HuH-7 (cell line): ENCODE results near the gene NSD2.

Experiments used
- DNase-seq: peaks from one replicate; pipeline ENCODE4 v3.0.0; 2011; ENCODE audit warnings: low spot score

Gene NSD2

DNA sequence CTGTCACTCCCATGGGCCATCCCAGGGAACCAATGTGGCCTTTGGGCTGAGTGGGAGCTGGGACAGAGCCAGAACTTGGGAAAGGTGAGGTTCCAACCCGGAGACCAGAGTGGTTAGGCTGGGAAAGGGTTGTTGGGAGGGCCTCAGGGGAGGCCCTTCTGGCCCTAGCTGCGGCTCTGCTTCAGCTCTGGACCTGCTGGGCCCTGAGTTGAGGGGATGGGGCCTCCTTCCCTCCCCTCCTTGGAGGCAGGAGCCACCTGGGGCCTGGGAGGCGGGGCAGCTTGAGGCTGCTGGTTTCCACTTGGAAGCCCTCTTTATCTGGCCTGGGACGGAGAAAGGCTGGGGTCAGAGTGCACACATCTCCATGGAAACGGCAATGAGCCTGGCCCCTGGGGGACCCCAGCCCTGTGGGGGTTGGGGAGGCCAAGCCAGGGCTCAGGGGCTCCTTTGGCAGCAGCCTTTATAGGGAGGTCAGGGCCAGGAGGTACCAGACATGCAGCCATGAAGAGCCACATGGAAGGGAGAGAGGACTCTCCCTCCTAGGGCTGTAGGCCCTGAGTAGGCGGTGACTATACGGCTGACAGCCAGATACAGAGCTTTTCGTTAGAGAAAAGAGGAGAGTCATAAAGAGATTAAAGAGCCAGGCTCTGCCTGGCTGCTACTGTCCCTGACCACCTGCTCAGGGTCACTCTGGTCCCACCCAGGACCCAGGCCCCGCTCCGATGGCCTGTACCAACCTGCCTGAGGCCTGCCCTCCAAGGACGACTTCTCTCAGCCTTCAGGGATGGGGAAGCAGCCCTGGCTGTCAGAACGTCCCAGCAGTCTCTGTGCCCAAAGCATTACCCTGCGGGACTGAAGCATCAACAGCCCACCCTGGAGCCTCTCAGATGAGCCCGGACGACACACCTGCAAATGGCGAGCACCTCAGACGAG is 6.9 kb upstream of the NSD2 start:
- DNase-seq, result no peak

DNA sequence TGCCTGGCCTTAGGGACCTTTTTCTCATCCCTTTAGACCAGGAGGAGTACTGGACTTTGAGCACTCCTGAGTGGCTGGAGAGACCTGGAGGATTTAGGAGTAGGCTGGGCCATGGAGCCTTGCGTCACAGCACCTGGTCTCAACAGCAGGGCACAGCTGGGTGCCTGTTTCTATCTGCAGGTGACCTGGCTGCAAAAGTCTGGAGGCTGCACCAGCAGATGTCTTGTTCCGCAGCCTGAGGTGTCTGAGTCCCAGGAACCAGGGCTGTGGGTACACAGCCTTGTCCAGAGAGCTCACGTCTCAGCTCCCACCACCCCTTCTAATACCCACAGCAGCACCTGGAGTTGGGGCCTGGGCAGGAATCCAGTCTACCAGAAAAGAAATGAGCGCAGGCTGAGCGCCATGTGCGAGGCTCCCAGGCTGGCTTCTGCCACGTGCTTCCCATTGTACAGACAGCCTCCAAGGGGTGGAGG is 5.0 kb upstream of the NSD2 start:
- no peak for DNase-seq

DNA sequence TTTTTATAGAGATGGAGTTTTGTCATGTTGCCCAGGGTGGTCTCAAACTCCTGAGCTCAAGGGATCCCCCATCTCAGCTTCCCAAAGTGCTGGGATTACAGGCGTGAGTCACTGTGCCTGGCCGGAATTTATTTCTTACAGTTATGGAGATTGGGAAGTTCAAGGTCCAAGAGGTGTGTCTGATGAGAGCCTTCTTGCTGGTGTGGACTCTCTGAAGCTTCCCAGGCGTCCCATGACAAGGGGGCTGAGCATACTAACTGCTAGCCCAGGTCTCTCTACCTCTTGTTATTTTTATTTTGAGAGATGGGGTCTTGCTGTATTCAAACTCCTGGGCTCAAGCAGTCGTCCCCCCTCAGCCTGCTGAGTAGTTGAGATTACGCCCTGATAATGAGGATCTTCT is 2.9 kb upstream of the NSD2 start:
- DNase-seq, result no peak

DNA sequence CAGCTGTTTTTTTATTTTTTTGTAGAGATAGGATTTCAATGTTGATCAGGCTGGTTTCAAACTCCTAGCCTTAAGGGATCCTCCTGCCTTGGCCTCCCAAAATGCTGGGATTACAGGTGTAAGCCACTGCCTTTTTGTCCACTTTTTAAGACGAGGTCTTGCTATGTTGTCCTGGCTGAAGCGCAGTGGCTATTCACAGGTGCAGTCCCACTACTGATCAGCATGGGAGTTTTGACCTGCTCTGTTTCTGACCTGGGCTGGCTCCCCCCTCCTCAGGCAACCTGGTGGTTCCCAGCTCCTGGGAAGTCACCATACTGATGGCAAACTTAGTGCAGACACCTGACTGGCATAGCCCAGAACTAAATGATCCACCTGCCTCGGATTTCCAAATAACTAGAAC is 2.3 kb upstream of the NSD2 start:
- no peak for DNase-seq

DNA sequence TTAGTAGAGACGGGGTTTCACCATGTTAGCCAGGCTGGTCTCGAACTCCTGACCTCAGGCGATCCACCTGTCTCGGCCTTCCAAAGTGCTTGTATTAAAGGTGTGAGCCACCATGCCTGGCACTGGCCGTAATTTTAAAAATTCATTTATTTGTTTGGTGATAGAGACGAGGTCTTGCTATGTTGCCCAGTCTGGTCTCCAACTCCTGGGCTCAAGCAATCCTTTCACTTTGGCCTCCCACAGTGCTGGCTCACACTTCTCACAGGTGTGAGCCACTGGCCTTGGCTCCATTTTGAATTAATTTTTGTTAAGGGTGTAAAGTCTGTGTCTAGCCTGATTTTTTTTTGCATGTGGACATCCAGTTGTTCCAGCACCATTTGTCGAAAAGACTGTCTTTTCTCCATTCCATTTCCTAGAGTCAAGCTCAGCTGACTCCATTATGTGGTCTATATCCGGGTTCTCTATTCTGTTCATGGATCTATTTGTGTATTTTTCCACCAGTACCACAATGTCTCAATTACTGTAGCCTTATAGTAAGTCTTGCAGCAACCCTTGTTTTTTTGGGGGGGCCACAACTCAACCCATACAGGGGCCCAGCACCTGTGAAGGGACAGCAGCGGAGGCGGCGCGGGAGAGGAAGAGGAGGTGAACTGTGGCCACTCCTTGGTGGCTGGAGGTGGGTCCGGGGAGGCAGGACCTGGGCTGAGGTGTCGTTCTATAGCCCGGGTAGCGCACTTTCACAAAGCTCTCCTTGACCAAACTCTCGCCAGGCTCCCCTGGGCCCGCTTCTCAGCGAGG is 1.5 kb upstream of the NSD2 start:
- DNase-seq, result no peak

DNA sequence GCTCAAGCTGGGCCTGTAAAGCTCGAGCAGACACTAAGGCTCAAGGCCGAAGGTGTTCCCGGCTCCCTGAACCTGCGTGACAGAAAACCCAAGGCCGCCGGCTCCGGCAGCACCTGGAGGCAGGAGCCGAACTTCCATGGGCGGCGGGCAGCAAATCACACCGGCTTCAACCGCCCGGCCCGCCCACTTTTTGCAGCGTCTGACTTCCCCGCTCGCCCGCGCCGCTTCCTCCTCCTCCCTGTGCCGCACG is 940 bp upstream of the NSD2 start:
- DNase-seq, result peak; percentile 72

DNA sequence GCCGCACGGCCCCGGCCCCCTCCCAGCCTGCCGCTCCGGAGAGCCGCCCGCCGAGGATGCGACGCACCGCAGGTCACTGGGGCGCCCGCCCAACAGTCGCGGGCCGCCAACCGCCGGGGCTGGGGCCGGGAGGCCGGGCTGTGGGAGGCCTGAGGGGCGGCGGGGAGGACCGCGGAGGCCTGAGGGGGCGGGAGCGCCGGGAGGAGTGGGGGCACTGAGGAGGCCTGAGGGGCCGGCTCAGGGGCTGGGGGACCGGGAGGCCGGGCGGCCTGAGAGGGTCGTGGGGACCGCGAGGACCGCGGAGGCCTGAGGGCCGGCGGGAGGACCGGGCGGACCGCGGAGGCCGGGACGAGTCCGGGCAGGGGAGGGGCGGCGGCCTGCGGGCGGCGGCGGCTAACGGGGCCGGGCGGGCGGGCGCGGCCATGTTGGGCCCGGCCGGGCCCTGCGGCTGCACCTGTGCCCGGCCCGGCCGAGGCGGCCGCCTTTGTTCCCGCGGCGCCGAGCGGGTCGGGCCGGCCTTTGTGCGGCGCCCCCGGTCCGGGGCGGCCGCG is 353 bp downstream of the NSD2 start:
- no peak for DNase-seq

DNA sequence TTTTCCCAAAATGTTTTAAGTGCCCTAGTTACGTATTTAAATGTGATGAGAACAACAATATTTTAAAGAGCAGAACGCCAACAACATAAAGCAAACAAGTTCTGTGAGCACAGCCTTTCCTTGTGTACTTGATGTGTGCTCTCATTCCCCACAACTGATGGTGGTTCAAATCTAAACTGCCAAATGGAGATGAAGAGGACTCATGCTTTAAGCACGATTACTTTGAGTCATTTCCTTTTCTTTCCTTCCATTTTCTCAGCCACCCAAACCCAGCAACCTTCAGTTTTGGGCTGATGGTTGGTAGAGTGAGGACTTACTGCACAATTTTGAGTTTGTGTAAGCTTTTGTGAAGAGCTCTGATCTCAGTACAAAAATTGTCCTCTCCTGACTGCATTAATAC is 1.7 kb downstream of the NSD2 start:
- no peak for DNase-seq

DNA sequence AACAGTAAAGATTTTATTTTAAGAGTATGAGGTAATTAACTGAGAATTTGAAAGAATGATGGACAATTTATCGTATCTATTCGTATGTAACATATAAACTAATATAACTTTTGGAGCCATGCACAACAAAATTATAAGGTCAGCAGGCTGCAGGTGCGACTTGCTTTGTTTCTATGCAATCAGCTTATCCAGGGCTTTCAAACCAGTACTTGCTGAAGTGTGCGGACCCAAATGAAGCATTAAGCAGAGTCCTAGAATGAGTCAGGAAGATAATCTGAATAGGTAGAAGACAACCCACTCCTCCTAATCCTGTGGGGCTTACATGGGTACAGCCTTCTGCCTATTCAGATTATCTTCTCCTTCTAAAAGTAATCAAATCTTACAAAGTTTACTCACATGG is 2.1 kb downstream of the NSD2 start:
- no peak for DNase-seq

DNA sequence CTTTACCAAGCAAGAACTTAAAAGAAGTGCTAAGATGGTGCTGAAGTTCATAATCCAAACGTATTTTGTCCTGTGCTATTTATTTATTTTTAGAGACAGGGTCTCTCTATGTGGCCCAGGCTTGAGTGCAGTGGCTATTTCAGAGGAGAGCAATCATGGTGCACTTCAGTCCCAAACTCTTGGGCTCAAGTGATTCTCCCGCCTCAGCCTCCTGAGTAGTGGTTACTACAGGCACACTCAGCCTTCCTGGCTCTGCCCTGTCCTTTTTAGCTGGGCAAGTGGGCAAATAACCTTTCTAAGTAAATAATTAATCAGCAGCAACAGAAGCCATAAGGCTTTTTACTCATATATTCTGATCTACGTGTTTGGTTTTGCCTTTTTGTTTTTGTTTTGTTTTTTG is 2.6 kb downstream of the NSD2 start:
- no peak for DNase-seq

DNA sequence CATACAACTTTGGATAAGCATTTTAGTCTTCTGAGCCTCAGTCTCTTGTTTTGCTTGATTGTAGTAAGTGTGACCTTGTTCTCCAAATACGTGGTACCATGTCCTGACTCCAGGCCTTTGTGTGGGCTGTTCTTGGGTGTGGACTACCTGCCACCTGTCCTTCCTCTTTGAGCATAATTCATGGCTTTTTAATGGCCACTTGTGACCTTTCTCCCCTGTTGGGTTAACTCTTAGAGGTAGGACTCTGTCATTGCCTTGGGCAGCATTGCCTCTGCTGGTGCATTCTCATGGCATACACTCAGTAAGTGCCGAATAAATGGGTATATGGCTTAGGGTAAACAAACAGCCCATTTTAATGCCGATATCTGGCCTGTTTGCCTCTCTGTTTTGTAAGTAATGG is 3.0 kb downstream of the NSD2 start:
- DNase-seq, result no peak

DNA sequence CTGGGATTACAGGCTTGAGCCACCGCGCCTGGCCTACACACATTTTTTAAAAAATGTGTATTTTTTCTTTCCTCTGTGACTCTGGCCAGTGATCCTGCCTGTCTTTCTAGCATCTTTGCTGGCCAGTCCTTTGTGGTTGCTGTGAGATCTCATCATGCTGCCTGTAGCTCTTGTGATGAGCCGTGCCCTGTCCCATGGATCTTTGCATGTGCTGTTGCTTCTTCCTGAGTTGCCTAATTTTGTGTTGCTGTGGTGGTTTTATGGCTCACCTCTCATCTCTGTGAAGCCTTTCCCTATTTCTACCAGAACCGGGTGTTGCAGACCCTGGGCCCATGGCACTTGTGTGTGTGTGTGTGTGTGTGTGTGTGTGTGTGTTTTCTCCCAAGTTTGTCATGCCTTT is 8.3 kb downstream of the NSD2 start:
- no peak for DNase-seq

DNA sequence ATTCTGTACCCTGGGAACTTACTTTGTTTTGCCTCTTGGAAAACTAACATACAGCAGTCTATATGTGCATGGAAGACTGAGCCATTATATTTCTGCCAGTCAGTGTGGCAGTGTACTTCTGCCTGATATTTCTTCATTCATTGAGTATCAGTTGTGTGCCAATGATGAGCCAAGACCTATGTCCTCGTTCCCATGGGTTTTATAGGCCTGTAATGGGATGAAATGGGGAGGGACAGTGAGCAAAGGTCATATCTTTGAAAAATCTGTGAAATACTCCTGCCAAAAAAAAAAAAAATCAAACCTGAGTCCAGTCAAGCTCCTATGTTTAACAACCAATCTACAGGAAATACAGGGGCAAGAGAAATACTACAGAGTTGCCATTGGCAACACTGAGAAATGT is 9.1 kb downstream of the NSD2 start:
- no peak for DNase-seq

DNA sequence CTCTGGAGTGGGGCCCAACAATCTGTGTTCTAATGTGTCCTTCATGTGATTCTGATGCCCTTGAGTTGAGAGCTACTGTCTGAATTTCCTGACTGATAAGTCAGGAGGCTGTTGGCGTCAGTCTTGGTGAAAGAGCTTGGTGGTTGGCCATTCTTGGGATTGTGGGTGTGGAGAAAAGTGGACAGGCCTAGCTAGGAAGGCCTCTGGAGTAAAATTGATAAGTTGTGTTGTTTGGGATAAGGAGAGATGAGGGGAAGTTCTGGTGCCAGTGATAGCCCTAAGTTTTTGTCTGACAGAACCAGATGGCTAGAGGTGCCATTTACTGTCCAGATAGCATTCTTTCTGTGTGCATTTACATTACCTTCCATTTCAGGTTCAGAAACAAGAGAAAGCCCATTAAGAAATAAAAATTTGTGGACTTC is 11.7 kb downstream of the NSD2 start:
- DNase-seq, result no peak

DNA sequence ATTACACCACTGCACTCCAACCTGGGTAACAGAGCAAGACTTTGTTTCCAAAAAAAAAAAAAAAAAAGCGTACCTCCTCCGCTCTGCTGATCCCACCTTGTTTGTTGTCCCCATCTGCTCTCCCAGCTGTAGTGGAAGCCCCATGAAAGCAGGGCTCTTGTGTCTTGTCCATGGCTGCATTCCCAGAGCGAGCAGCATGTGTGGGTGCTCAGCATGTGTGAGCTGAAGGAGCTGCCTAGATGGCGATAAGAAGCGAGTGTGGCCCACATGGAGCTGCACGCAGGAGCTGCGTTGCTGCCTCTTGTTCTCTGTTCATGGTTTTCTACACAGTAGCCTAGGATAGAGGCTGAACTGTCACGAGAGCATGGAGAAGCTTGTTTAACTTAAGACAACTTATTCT is 12.4 kb downstream of the NSD2 start:
- DNase-seq, result no peak

DNA sequence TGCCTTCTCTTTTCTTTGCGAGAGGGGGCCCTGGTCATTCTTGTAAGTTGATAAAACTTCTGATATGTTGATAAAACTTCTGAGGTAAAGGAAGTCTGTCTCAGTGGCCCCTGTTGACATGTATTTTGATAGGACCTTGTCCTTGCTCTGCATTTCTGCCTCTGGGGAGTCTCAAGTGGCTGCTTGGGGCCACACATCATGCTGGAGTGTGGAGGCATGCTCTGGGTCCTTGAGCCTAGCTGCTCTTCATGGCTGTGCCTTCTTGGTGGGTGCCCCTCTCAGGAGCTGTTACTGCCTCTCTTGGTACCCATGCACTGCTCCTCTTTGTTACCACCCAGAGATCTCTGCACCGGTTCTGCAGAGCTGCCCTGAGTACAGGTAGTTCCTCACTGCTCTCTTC is 14.2 kb downstream of the NSD2 start:
- DNase-seq, result no peak

DNA sequence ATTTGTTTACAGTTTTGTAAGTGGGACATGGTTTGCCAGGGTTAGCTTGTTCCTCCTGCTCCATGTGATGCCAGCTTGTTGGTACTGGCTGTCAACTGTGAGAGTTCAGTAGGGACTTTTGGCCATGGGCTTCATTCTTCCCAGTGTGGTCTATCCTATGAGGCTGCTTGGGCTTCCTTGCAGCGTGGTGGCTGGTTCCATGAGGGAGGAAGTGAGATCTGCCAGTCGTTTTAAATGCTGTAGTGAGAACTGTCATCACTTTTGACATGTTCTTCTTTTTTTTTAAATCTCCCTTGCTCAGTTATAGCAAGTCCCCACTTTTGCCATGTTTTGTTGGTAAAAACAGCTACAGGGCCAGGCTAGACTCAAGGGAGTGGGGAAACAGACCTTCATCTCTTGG is 15.9 kb downstream of the NSD2 start:
- no peak for DNase-seq

DNA sequence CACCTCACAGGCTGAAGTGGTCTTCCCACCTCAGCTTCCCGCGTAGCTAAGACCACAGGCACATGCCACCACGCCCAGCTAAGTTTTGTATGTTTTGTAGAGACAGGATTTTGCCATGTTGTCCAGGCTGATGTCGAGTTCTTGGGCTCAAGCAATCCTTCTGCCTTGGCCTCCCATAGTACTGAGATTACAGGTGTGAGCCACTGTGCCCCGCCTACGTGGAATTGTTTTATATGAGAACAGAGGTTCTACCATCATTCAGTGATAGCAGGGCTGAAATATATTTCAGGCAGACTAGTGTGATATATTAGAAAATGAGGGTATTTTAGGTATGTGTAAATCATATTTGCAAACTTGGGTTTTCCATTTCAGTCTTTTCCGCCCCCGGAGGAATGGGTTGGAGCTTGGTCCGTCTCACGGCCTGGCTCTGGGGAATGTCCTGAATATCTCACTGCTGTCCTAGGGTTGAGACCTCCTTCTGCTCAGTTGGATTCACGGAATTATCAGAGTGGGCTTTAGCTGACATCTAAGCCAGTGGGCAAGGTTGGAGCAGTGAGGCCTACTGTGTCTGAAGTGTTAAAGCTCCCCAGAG is 19.9 kb downstream of the NSD2 start:
- DNase-seq, result no peak

DNA sequence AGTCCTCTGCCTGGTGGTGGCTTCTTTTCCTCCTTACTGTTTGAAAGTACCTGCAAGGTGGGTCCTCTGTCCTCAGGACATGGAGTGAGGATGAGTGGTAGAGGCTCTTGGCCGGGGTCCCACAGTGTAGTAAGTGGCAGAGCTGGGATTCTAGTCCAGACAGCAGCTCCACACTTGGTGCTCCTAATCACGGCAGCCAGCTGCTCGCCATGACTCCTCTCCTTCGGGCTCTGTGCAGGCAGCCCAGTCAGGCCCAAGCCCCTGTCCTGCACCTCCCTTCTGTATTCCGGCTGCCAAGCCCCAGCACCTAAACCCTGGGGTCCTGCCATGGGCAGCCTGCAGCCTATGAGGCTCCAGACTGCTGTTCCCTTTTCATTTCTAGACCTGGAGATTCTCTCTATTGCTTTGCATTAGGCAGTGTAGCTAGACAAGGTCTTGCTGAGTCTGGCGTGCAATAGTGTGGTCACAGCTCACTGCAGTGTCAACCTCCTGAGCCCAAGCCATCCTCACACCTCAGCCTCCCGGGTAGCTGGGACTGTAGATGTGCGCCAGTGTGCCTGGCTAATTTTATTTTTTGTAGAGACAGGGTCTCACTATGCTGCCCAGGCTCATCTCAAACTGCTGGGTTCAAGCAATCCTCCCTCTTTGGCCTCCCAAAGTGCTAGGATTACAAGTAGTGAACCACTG is 24.9 kb downstream of the NSD2 start:
- DNase-seq, result no peak

DNA sequence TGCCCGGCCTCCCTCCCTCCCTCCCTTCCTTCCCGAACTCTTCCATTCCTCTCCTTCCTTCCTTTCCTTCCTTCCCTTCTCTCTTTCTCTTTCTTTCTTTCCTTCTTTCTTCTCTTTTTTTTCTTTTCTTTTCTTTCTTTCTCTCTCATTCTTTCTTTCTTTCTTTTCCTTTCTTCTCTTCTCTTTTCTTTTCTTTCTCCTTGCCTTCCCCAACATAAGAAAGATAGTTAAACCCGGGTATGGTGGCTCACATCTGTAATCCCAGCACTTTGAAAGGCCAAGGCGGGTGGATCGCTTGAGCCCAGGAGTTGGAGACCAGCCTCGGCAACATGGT is 25.4 kb downstream of the NSD2 start:
- no peak for DNase-seq

DNA sequence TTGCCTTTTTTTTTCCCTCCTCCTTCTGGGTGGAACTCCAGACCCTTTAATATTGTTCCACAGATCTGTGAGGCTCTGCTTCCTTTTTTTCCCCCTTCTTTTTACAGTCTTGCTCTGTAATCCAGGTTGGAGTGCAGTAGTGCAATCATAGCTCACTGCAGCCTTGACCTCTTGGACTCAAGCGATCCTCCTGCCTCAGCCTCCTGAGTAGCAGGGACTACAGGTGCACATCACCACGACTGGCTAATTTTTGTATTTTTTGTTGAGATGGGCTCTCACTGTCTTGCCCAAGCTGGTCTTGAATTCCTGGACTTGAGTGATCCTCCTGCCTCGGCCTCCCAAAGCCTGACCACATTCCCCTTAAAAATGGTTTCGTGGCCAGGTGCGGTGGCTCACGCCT is 26.8 kb downstream of the NSD2 start:
- DNase-seq, result no peak

DNA sequence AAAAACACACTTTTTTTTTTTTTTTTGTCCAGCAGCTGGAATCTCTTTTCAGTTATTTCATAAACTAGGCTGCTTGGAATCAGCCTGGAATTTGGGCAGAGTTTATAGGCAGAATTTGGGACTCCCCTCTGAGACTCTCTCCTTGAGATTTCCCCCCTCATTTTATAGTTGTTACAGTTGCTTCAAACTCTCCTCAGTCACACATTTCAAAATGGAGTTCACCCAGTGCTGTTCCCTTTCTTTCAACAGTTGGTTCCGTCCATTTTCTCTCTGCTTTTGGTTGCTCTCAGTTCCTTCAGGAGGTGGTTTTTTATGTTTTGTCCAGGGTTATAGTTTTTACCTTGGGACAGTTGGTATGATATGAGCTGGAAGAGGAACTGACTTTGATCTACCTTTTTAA is 27.5 kb downstream of the NSD2 start:
- DNase-seq, result no peak
